ENCODE results near the gene APOBEC3A. TPM values are rescaled to one million over a fixed set of nuclear protein-coding genes. Genes with fewer than 3 reads are reported as not detected.
"Not testable (repeated sequence)": the region's sequence is repeated elsewhere in the genome, so short reads cannot be mapped to it uniquely, and the experiment has no call there.

Gene APOBEC3A
- total and polyA plus RNA-seq, 2 of the 13 experiments (the other 11 are each of a cell fraction or from before 2014, with no cell fraction given) = not detected

- no peak for TF ChIP-seq ZNF224 (CRISPR knock-in tag; IDR thresholded peaks at IDR 0.05)
- no peak for TF ChIP-seq GTF3A (CRISPR knock-in tag; conservative IDR thresholded peaks at IDR 0.05)
- no peak for TF ChIP-seq ZNF567 (CRISPR knock-in tag; IDR thresholded peaks at IDR 0.05; ENCODE audit: borderline replicate concordance)
- no peak for TF ChIP-seq ZNF256 (CRISPR knock-in tag; conservative IDR thresholded peaks at IDR 0.05)
- TF ChIP-seq ZNF251 (CRISPR knock-in tag; IDR thresholded peaks at IDR 0.05) = no peak
- no peak for TF ChIP-seq ZNF33B (CRISPR knock-in tag; IDR thresholded peaks at IDR 0.05)
- no peak for TF ChIP-seq POLR2A (IDR thresholded peaks at IDR 0.05; ENCODE audit: insufficient read depth in 1 of 2, low read depth in 2 of 2, low read length in 2 of 2)
- no peak for TF ChIP-seq ZNF383 (CRISPR knock-in tag; IDR thresholded peaks at IDR 0.05; ENCODE audit: borderline replicate concordance)
- no peak for TF ChIP-seq SUZ12 (IDR thresholded peaks at IDR 0.05; ENCODE audit: low read depth, low read length)
- no peak for TF ChIP-seq TEAD3 (CRISPR knock-in tag; optimal IDR thresholded peaks at IDR 0.05; ENCODE audit: borderline replicate concordance)
Observed at GRCh38 chr22:38959590-38959989, 2.2 kb downstream of the APOBEC3A start (continued).

GRCh38 chr22:38960673-38961072 is 3.3 kb downstream of the APOBEC3A start:
- POLR2A ChIA-PET; H2AFZ ChIP-seq (ENCODE audit: low read length); CTCF ChIA-PET (ENCODE audit: low intra/inter-chr PET ratio, low total read pairs); FAIRE-seq; H3K4me3 ChIP-seq (replicated peaks in 1 of 3; ENCODE audit: insufficient read depth in 1 of 3, low read depth in 2 of 3, low read length in 3 of 3); ATAC-seq; H3K79me2 ChIP-seq (ENCODE audit: insufficient read depth, low read length); H3K9me3 ChIP-seq (ENCODE audit: low read length); H3K27ac ChIP-seq (ENCODE audit: extremely low read length, insufficient read depth, low read length); H4K20me1 ChIP-seq (ENCODE audit: insufficient read depth, low read length); H3K36me3 ChIP-seq (replicated peaks in 1 of 2; ENCODE audit: control insufficient read depth in 1 of 2, insufficient read depth in 2 of 2, low read length in 2 of 2); H3K9ac ChIP-seq (ENCODE audit: insufficient read depth, low read depth, low read length); DNase-seq (ENCODE audit: low spot score); in situ Hi-C loops (cut with HindIII; ENCODE audit: extremely low pct_ligation_motif_present, low pct_unique_long_range_greater_than_20kb); H3K27me3 ChIP-seq (ENCODE audit: control insufficient read depth in 1 of 2, insufficient read depth in 2 of 2, low read length in 2 of 2); intact Hi-C loops (cut with micrococcal nuclease; ENCODE audit: unreplicated experiment); BruUV-seq (replicated peaks); H3K4me2 ChIP-seq (ENCODE audit: low read depth, low read length): not testable (repeated sequence)
- peaks cover 29% of the 10 kb centered on the region for H3K4me1 ChIP-seq (ENCODE audit: insufficient read depth, low read length)
- whole genome bisulfite sequencing (ENCODE audit: low lambda C conversion rate) = 0% methylated on average over 1 of the region's 4 CpGs

- Histone ChIP-seq H3K27me3 (ENCODE audit: control insufficient read depth in 1 of 2, insufficient read depth in 2 of 2, low read length in 2 of 2) (peaks cover 6 to 20% of the 10 kb centered on the region in 2 experiments; a peak in 4 of 5 replicates), H3K4me1 (ENCODE audit: insufficient read depth, low read length) (peaks cover 26% of the 10 kb centered on the region), H3K4me2 (ENCODE audit: low read depth, low read length) (peak overlapping the region; percentile 75), H3K4me3 (replicated peaks in 1 of 3; ENCODE audit: insufficient read depth in 1 of 3, low read depth in 2 of 3, low read length in 3 of 3) (peak overlapping the region in 1 of 3 experiments; percentile 48; a peak in 1 of 6 replicates)
- H3K9me3 ChIP-seq (ENCODE audit: low read length); H3K36me3 ChIP-seq (replicated peaks in 1 of 2; ENCODE audit: control insufficient read depth in 1 of 2, insufficient read depth in 2 of 2, low read length in 2 of 2); intact Hi-C loops (cut with micrococcal nuclease; ENCODE audit: unreplicated experiment); FAIRE-seq; POLR2A ChIA-PET; H2AFZ ChIP-seq (ENCODE audit: low read length); DNase-seq (ENCODE audit: low spot score); H4K20me1 ChIP-seq (ENCODE audit: insufficient read depth, low read length); in situ Hi-C loops (cut with HindIII; ENCODE audit: extremely low pct_ligation_motif_present, low pct_unique_long_range_greater_than_20kb); H3K9ac ChIP-seq (ENCODE audit: insufficient read depth, low read depth, low read length); H3K79me2 ChIP-seq (ENCODE audit: insufficient read depth, low read length); BruUV-seq (replicated peaks); CTCF ChIA-PET (ENCODE audit: low intra/inter-chr PET ratio, low total read pairs); H3K27ac ChIP-seq (ENCODE audit: extremely low read length, insufficient read depth, low read length): not testable (repeated sequence)
- peak; percentile 70 for ATAC-seq
- whole genome bisulfite sequencing (ENCODE audit: low lambda C conversion rate) = 0% methylated on average over 1 of the region's 11 CpGs
Observed at GRCh38 chr22:38963291-38963738, 5.9 kb downstream of the APOBEC3A start.
